Activated CD4-positive, CD25-positive, alpha-beta regulatory T cell treated with anti-CD3 and anti-CD28 coated beads, Interleukin-2, amount 50 U/mL, for 72 hours (primary cell): ENCODE data around the gene SGO2.
"Not testable (repeated sequence)": the region's sequence is repeated elsewhere in the genome, so short reads cannot be mapped to it uniquely, and the experiment has no call there.

Experiments used
- DNase-seq: peaks from one replicate; pipeline ENCODE4 v3.0.0; 2021

SGO2 gene

DNA sequence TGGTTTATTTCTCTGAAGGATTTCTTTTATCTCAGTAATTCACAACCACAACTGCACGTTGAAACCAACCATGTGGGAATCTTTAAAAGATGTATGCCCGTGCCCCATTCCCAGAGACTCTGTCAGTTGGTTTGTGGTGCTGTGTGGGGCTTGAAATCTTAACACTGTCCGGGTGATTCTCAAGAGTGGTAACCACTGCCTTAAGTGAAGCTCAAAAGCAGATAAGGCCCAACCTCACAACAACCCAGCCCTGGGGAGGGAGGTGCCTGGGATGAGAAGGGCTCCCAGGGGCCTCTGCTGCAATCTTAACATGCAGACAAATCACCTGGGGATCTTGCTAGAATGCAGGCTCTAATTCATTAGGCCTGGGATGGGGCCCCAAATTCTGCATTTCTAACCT is 73.2 kb downstream of the SGO2 start:
- DNase-seq, result no peak

DNA sequence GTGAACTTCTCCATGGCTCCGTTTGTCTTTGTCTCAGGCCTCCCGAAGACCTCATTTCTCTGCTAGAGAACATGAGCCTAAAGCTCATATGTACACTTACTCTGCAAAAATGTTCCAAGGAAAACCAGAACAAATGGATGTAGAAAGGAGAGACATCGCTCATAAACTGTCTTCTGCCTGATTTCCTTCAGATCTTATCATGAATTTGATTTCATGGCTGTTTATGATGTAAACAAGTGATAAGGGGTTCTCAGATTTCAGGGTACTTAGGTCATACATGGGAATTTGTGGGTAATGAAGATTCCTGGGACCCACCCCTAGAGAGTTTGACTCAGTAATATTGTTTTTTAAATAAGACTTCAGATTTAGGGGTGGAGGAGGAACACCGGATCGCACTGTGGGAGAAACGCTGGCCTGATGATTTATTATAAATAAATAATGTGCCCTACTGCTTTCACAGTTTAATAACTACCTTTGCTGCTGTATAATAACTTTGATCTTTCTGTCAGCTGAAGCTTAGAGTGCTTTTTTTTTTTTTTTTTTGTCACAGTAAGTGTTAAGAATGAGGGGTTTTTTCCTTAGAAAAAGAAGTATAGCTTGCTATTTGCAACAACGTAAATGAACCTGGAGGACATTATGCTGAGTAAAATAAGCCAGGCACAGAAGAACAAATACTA is 74.7 kb downstream of the SGO2 start:
- DNase-seq, result no peak

DNA sequence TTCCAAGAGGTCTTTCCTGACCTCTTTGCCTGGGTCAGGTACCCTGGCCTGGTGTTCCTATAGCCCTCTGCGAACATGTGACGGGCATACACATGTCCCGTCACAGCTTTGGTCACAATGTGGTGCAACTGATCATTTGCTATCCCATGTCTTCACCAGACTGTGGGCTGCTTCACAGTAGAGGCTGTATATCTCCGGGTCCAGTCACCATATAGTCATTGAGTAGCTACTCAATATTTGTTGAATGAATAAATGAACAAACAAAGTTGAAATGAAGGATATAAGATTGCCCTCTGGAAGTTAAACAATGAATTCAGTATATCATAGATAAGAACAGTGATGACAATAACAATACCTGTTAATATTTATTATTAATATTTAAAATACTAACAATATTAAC is 76.6 kb downstream of the SGO2 start:
- no peak for DNase-seq

DNA sequence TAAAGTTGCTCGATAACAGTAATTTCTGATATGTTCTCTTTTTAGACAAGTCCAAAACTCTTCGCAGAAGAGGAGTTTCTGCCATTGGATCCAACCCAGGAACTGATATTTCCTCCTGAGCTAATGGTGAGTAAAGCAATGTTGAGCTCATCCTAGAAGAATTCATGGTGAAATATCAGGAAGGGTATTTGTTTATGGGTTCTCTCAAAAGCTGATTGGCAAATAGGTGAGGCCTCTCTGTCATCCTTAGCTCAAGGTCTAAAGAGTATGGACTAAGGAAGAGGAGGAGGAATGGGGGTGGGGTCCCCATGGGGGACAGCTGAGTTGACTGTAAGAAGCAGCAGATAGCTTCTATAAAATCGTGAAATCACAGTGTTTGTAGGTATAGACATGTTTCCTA is 78.0 kb downstream of the SGO2 start:
- no peak for DNase-seq

DNA sequence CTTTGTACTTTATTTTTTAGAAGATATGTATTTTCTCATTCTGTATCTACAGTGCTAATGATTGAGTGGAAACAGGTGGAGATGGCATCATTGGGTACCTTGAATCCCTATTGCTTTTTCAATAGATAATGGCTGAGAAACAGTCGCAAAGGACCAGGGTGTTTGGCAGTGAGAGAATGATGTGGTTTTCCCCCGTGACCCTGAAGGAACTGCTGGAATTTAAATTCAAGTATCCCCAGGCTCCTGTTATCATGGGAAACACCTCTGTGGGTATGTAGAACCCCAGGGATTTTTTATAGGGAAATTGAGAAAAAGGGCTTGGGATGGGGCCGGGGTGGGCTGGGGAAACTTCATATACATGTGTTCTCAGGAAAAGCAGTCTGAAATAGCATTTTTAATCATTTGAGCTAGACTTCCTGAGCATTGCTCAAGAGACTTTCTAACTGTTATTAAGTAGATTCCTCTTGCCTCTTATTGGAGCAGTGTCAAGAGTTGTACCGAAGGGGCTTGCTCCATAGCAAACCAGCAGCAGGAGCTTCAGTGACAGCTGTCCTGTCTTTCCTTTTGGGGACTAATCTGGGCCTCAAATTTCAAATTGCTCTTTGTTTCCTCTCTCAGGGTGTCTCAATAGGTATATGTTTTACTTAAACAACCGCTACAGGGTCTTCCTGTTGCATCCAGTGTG is 78.7 kb downstream of the SGO2 start:
- no peak for DNase-seq

DNA sequence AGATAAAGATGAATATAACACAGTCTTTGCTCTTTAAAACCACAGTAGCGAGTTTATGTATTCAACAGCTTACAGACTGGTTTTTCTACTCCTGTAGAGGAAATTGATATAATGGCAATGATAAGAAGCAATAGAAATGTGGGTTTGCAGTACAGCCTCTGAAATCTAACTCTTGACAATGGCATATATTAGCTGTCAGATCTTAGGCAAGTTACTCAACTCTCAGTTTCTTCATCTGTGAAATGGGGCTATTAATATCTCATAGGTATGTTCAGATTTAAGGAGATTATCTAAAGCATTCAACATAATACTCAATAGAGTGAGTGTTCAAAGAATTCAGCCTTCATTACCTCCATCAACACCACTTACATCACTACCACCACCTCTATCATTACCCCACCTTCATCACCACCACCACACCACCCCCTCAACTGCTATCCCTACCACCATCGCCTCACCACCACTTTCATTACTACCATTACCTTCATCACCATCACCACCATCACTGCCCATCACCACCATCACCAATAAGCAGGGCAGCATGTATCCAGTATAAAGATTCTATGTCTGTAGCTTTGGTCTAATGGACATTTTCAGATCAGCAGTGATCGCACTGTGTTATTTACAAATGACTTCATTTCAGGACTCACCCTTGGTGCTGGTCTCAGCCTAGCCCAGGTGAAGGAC is 82.5 kb downstream of the SGO2 start:
- no peak for DNase-seq

DNA sequence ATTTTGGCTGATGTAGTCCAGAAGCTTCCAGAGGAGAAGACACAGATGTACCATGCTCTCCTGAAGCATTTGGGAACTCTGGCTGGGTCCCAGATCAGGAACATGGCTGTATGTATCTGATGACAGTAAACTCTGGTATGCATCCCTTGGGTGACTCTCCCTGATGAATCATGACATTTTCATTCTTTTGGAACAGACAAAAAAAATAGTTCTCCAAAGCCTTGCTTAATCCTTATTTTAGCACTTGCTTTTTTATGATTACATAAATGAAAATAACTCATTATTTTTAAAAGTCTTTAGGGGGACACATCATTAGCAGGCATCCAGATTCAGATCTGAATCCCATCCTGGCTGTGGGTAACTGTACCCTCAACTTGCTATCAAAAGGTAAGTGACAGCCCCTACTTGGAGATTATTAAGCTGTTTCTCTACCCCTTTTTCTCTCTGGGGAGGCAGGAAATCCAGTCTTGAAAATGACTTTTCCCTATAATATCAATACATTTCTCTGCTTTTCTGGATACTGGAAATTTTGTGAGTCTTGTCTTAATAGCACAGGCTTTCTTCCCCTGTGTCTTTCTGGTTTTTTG is 83.1 kb downstream of the SGO2 start:
- DNase-seq, result no peak

DNA sequence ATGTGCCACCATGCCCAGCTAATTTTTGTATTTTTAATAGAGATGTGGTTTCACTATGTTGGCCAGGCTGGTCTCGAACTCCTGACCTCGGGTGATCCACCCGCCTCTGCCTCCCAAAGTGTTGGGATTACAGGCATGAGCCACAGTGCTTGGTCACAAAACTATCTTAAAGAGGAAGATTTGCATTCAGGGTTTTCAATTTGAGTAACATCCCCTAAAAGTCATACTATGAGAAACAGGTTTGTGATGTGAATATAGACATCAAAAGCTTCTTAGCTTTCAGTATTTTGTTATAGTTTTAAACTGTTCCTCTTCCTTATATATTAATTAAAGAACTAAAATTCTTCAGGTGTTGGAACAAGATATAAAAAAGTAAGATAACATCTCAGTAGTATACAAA is 84.2 kb downstream of the SGO2 start:
- not testable (repeated sequence) for DNase-seq

DNA sequence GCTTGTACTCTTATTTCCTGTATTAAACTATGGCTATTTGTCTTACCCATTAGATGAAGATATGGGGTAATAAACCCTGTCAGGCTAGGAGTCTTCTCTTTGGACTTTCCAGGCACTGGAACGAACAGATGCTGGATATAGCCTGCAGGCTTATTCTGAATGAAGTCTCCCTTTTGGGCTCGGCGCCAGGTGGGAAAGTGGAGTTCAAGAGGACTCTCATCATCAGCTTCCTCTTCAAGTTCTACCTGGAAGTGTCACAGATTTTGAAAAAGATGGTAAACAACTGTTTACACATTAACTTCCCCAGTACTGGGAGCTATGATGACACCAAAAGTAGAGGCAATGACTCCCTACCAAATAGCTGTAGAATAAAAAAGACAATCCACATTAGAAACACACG is 87.7 kb downstream of the SGO2 start:
- DNase-seq, result no peak

DNA sequence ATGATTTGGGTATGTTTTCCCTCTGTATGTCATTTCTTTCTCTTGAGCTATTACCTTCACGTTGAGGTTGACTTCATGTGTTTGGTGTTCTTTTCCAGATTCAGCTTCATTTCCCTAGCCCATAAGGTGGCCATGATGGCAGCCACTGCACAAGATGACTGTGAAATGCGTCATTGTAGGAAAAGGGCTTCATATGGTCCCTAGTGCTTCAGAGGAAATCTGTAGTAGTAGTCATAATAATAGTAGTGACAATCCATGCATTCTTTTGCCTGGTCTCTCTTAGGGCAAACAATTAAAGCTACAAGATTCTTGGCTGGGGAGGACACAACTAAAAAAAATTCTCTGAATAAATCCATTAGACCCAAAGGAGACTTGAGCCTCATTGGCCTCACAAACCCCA is 88.2 kb downstream of the SGO2 start:
- DNase-seq, result no peak

DNA sequence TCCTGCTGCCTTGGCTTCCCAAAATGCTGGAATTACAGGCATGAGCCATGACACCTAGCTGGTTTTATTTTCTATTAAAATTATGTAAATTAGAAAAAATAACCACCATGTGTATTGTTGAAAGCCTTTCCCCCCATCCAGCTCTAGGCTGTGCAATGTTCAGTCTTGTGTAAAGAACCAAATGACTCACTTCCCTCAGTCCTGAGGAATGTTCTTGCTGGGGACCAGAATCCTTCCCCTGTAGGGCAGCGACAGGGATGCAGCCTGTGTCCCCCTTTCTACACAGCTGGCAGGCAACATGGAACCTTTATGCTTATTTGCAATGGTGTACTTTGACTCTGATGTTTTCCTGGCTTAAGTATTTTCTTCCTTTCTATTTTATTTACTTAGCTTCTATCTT is 89.2 kb downstream of the SGO2 start:
- DNase-seq, result no peak

DNA sequence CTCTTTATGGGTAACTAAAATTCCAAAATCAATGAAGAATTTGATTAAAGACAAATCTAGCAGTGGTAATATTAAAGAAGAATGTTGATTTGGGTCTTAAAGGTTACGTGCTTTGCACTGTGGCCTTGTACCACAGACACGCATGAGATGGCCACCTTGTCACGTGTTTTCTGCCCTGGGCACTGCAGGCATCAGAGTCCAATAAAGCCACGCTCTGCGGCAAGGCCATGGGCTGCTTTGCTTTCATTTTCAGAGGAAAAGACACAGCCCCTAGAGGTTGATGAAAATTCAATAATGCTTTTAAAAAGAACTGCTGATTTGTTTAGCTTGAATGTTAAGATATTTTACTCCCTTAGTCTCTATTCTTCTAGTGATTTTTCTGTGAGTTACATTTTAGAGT is 90.2 kb downstream of the SGO2 start:
- no peak for DNase-seq

DNA sequence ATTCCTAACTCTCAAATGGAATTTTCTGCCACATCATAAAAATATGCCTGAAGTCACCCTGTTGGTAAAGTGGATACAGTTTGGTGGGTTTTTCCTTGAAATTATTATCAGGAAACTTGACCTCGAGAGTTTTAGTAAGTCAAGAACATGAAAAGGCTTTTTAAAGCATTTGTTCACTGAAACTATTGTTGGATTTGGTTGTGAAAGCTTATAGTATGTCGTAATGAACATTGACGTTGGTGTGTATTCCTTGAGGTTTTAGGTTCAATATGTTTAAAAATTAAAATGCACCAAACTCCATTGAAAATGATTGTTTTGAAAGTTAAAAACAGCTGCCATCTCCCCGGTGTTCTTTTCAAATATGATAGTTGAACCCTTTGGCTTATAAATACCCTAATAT is 90.6 kb downstream of the SGO2 start:
- no peak for DNase-seq

DNA sequence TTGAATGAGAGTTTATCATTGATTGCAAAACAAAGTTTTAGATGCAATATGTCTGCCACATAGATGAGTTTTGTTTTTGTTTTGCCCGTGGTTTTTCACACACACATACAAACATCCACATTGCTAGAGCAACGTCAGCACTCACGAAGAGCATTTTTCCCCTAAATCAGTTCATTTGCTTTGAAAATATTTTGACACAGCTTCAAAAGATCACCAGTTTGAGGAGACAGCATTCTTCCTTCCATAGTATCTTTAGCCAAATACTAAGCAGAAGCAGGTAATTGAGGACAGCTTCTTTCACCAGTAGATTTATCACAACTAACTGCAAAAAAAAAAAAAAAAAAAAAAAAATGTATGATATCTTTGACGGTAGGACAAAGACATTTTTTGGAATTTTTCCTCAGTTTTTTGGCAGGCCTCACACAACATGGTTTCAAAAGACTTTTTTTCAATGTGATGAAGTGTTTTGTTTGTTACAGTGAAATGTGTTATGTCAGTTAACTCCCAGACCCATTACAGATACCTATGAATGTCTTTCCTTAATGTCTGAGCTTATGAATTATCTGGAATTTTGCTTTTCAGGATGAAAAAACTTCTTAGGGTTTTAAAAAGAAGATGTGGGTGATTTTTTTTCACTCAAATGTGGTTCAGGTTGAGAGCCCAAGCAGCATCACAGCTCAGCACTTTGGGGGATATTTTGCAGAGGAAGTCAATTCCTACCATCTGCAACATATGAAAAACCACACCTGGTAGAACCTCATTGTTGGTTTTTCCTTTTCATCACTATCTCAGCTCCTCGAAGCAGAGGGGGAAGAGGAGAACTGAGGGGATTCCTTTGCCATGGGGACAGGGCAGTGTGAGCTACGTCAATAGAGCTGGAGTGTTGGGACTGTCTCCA is 91.4 kb downstream of the SGO2 start:
- DNase-seq, result no peak

DNA sequence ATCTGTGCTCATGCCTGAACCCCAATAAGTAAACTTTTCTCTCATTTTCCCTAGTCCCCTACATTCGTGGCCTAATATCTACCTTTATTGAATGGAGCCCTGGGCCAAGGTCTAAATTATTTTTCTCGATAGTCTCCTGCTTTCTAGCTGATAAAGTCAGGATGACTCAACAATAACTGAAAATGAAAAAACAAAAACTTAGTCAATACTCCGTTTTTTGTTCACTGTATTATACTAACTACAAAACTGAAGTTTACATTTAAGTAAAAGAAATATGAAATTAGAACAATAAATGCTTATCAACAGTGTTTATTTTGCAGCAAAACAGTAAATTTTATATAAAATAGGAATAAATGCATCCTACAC is 92.0 kb downstream of the SGO2 start:
- DNase-seq, result no peak

DNA sequence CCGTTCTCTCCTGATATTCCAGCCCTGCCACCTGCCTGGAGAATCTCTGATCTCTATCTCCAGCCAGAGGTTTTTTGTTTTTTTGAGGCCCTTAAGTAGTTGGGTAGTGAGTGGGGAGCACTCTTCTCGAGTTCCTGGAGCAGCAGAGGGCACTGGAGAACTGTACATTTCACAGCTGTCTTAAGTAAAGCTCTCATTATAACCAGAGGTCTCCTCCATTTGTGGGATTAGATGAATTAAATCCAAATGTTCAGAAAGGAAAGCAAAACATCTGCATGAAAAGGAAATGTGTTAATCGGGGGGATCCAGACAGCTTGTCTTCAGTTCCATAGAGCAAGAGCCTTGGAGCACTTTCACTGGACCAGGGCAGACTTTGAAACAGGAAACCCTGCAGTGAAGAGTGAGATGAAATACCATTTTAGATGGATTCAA is 92.6 kb downstream of the SGO2 start:
- no peak for DNase-seq

DNA sequence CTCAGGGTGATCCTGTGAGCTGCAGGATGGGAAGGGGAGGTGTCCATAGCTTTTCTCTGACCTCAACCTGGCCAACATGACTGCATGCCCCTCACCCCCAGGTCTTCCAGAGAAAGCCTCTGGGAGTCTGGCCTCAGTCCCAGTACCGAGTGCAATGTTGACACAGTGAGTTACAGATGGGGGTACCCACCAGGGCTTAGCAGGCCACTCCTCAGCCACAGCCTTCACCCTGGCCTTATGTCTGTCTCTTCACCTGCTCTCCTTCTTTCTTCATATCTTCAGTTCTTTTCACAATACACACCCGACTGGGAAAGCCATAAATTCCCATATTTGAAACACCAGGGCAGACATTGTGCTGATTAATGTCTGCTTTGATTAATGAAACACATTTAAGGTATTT is 93.3 kb downstream of the SGO2 start:
- DNase-seq, result no peak

DNA sequence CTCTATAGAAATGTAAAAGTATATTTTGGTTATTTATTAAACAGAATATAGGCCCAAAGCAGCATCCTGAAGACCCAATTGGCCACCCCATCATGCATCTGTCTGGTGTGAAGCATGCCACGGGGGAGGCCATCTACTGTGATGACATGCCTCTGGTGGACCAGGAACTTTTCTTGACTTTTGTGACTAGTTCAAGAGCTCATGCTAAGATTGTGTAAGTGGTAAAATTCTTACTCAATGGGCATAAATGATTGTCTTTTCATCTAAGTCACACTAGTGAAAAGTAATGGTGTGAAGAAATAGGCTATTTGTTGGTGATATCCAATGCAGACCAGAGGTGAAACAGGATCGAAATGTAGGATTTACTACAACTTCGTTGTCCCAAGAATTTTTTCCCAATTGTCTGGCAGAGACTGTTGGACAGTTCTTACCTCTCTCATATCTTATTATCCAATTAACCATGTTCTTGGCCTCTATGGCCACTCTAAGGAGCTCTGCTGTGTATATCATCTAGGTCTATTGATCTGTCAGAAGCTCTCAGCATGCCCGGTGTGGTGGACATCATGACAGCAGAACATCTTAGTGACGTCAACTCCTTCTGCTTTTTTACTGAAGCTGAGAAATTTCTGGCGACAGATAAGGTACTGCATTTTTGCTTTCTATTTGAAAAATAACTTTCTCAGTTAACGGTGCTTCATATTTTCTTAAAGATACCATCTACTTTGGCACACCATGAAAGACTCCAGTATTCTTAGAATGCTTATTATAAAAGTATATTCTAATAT is 94.8 kb downstream of the SGO2 start:
- DNase-seq, result no peak

DNA sequence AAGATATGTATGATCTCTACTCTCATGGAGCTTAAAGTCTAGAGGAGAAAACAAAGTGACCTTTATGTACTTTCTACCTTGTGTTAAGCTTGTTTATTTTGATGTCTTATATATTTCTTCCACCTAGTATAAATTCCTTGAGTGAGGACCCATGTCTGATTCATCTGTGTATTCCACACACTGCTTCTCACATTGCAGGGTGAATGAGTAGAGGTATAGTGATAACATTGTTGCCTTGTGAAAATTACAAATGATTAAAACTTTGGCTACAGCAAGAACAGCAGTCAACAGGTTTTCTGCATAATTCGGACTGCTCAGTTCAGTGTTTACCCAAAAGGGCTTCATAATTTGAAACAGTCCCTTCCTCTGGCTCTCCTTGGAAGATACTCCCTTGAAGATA is 96.1 kb downstream of the SGO2 start:
- DNase-seq, result no peak

DNA sequence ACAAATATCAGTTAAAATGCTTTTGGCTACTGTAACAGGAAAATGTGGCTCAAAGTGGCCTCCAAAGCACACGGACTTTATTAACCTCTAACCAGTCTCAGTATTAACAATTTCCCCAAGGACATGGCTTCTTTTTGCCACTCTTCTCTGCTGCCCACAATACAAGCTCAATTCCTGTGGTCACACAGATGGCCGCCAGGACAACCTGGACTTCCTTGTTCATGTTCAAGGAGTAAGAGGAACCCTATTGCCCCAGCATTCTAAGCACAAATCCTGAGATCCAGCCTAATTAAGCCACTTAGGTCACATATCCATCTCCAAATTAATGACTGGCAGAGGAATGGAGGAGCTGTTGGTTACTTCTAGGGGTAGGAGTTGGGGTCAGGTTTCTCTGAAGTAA is 98.0 kb downstream of the SGO2 start:
- DNase-seq, result no peak

DNA sequence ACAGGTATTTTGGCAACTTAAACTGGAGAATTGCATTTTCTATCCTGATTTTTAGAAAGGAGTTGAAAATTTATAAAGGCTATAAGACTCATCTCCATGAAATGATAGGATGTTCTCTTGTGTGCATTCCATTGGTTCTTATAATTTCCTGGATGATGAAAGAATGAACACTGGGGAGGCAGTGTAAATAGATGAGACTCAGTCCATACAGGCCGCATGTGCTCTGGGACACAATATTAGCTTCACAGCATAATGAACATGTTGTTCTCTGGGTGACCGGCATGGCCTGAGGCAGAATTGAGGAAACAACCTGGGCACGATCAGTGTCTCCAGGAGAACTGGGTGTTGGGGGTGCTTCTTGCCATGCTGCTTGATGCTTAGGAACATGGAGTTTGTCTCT is 98.7 kb downstream of the SGO2 start:
- no peak for DNase-seq

DNA sequence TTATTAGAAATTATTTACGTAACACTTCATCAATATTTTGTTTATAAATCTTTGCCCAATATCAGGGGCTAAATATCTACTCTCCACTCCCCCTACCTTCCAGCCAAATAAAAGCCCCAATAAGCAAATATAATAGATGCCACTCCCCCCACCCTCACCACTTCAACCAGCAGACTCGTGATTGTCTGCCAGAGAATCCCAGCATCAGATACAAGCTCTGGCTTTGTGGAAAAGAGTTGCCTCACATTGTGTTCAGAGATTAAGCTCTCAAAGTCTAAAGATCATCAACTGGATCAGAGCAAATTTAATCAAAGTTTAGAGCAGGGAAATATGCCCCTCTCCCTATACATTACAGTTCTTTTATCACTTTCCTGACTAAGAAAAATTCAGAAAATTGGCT is 99.3 kb downstream of the SGO2 start:
- no peak for DNase-seq
